Stimulated activated naive CD8-positive, alpha-beta T cell treated with anti-CD3 and anti-CD28 coated beads, Interleukin-15, Interleukin-2, amounts not matched to agents 100 ng/mL and 50 ng/mL, for 24 hours (primary cell): ENCODE measurements around the gene CIDEA.
A peak's percentile ranks its signal among the peaks of the same experiment; 100 is the strongest.

ENCODE experiments used
- H3K27ac Mint-ChIP-seq: one replicate; pipeline ENCODE4 v1.8.0; 2021; ENCODE audit warnings: mild to moderate bottlenecking, mixed read lengths
- H3K27me3 Mint-ChIP-seq: one replicate; pipeline ENCODE4 v1.8.0; 2021; ENCODE audit warnings: mixed read lengths
- H3K36me3 Mint-ChIP-seq: one replicate; pipeline ENCODE4 v1.8.0; 2021; ENCODE audit warnings: low read depth, mixed read lengths
- H3K4me1 Mint-ChIP-seq: one replicate; pipeline ENCODE4 v1.8.0; 2021; ENCODE audit warnings: low read depth, mixed read lengths
- H3K4me3 Mint-ChIP-seq: one replicate; pipeline ENCODE4 v1.8.0; 2021; ENCODE audit warnings: mild to moderate bottlenecking, mixed read lengths
- H3K9me3 Mint-ChIP-seq: one replicate; pipeline ENCODE4 v1.8.0; 2021; ENCODE audit warnings: mixed read lengths

The CIDEA gene

DNA sequence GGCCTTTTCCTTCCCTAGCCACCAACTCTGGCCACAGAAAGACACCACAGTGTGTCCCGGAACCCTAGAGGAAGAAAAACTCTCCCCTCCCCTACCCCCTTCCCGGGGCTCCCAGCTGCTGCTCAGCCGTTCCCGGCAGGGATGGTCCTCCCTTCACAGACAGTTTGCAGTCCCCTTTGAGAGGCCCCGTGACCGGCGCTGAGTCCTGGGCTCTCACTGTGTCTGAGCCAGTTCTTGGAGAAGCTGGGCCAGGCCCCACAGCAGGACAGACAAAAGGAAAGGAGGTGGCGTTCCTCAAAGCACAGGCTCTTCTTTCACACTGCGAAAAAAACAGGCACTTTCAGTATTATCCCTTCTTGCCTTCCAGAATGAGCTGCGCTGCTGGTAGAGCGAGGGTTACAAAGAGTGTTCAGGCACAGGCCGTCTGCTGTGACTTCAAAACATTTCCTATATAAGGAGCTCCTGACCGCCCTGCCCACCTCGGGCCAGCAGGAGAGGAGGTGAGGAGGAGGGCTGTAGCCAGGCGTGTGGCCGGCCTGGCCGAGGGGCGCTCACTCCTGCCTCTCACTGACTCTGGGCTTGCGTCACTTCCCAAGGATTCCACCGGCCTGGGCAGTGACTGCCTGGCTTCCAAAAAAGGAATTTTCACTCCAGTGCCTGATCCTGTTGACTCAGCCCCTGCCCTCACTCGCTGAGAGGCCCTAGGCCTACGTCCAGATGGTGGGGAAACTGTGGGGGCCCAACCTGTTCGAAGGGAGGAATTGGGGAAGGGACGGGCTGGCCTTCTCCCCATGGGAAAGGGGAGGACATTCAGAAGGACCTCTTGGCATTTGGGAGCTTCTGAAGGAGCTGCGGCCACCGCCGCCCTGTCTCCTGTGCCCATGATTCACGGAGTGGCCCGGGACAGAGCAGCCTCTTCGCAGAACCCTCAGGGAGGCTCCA lies 24.9 kb downstream of the CIDEA start:
- Mint-ChIP-seq H3K9me3 (no peaks in the 10 kb centered on the region), H3K4me3 (no peak overlapping the region), H3K36me3 (no peaks in the 10 kb centered on the region), H3K27ac (no peak overlapping the region), H3K27me3 (peaks cover 10% of the 10 kb centered on the region), H3K4me1 (no peaks in the 10 kb centered on the region)

DNA sequence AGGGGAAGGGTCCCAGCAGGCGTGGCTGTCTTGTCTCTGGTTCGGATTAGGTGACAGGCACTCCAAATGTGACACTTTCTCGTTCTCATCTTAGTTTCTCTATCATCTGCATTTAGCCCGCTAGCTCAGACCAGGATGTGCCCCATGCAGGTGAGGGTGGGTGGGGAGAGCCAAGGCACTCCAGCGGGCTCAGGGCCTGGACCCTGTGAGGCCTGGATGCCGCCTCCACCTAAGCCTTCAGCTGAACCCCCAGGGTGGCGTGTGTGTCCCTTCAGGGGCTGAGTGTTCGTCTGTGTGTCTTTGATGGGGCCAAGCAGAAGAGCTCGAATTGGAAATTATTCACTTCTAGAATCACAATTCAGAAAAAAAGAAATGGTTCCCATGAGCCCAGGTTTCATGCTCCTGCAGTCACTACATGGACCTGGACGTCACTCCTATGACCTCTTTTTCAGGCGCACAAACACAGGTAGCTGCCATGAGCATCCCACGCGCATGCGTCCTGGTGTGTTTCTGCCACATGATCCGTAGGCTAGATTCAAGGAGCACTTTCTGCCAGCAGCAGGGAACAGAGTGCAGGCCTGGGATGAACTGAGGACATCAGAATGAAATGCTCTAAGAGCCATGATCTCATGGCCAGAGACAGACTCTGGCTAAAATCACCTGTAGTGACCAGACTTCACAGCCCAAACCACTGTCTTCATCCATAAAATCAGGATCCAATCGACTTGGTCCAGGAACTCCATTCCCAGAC lies 25.8 kb downstream of the CIDEA start:
- Mint-ChIP-seq H3K27me3 (peaks cover 20% of the 10 kb centered on the region), H3K27ac (no peak overlapping the region), H3K36me3 (no peaks in the 10 kb centered on the region), H3K4me3 (no peak overlapping the region), H3K4me1 (no peaks in the 10 kb centered on the region), H3K9me3 (no peaks in the 10 kb centered on the region)

GRCh38 chr18:12281861-12282260 lies 27.7 kb downstream of the CIDEA start:
- no peaks in the 10 kb centered on the region for H3K36me3 Mint-ChIP-seq
- H3K27me3 Mint-ChIP-seq, result peaks cover 29% of the 10 kb centered on the region
- H3K9me3 Mint-ChIP-seq, result no peaks in the 10 kb centered on the region
- no peaks in the 10 kb centered on the region for H3K4me1 Mint-ChIP-seq
- no peak overlapping the region for H3K27ac Mint-ChIP-seq
- H3K4me3 Mint-ChIP-seq, result no peak overlapping the region

GRCh38 chr18:12282442-12283039 lies 28.4 kb downstream of the CIDEA start:
- Mint-ChIP-seq H3K27ac (no peak overlapping the region), H3K4me1 (no peaks in the 10 kb centered on the region), H3K9me3 (no peaks in the 10 kb centered on the region), H3K27me3 (peaks cover 33% of the 10 kb centered on the region), H3K4me3 (no peak overlapping the region), H3K36me3 (no peaks in the 10 kb centered on the region)

DNA sequence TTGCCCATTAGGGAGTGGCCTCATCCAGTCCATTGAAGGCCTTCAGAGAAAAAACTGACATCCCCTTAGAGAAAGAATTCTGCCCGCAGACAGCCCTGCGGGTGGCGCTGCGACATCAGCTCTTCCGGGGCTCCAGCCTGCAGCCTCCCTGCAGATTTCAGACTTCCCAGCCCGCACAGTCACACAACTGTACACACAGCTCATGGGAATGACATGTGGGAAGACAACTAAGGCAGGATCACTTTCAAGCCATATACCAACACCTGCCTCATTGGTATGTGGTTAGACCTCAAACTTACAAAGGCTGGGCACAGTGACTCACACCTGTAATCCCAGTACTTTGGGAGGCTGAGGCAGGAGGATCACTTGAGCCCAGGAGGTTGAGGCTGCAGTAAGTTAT lies 29.1 kb downstream of the CIDEA start:
- Mint-ChIP-seq H3K4me1 (peaks cover 5% of the 10 kb centered on the region), H3K36me3 (no peaks in the 10 kb centered on the region), H3K9me3 (no peaks in the 10 kb centered on the region), H3K4me3 (no peak overlapping the region), H3K27me3 (peaks cover 40% of the 10 kb centered on the region), H3K27ac (no peak overlapping the region)

DNA sequence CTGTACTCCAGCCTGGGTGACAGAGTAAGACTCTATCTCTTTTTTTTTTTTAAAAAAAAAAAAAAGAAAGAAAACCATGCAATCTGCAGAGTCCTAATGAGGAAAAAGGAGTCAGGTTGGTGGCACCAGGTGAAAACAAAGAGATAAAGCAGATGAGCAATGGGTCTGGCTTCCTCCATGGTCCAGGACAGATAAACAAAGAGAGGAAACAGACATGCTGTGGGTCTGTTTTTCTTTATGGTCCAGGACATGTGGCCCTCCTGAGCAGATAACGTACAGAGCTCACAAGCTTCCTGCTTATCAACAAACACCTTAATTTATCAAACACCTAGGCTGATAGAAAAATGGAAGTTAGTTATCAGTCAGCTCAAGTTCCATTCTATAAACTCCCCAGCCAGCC lies 29.5 kb downstream of the CIDEA start:
- Mint-ChIP-seq H3K4me1 (peaks cover 5% of the 10 kb centered on the region), H3K9me3 (no peaks in the 10 kb centered on the region), H3K27ac (no peak overlapping the region), H3K4me3 (no peak overlapping the region), H3K27me3 (peaks cover 44% of the 10 kb centered on the region), H3K36me3 (no peaks in the 10 kb centered on the region)

DNA sequence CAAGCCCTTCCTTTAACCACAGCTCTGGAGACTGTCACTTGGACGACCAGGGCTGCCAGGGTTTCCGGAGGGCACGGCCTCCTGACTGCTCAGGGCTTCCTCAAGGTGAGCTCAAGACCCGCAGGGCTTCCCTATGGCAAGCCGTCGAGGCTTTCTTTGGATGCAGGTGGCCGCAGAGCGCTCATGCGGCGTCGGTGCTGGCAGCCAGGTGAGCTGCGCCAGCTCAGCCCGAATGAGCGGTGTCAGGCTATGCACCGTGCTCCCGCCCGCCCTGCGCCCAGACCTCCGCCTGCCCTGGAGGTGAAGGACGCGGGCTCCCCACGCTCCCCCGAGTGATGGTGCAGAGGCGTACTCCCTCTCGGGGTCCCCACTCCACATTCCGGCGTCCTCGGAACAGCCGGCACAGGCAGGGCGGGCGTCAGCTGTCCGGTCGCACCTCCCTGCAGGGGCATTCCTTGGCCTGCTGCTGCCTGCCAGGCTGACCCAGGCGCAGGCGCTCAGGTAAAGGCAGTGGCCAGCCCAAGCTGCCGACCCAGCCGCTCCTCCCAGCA lies 33.0 kb downstream of the CIDEA start:
- H3K9me3 Mint-ChIP-seq, result no peaks in the 10 kb centered on the region
- peaks cover 64% of the 10 kb centered on the region for H3K27me3 Mint-ChIP-seq
- no peak overlapping the region for H3K4me3 Mint-ChIP-seq
- peaks cover 5% of the 10 kb centered on the region for H3K4me1 Mint-ChIP-seq
- no peaks in the 10 kb centered on the region for H3K36me3 Mint-ChIP-seq
- no peak overlapping the region for H3K27ac Mint-ChIP-seq

GRCh38 chr18:12287684-12288402 lies 33.7 kb downstream of the CIDEA start:
- Mint-ChIP-seq H3K27ac (no peak overlapping the region), H3K9me3 (no peaks in the 10 kb centered on the region), H3K27me3 (peaks cover 61% of the 10 kb centered on the region), H3K4me3 (peak overlapping the region; percentile 30), H3K36me3 (no peaks in the 10 kb centered on the region), H3K4me1 (peaks cover 5% of the 10 kb centered on the region)

DNA sequence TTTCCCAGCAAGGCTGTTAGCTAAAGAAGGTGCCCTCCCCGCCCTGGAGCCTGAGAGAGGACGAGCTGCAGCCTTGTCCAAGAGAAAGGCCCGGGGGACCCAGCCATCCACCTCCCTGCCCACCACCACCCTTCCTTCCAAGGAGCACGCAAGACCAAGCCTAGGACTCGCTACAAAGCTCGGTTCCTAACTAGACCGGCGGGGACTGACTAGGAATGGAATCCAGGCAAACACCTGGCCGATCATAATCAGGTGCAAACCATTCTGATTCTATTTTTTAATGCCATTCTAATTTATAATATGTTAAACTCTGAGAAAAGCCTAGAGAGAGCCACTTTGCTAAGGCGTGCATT lies 34.2 kb downstream of the CIDEA start:
- H3K36me3 Mint-ChIP-seq, result no peaks in the 10 kb centered on the region
- H3K27ac Mint-ChIP-seq, result no peak overlapping the region
- H3K27me3 Mint-ChIP-seq, result peaks cover 56% of the 10 kb centered on the region
- no peak overlapping the region for H3K4me3 Mint-ChIP-seq
- peaks cover 5% of the 10 kb centered on the region for H3K4me1 Mint-ChIP-seq
- H3K9me3 Mint-ChIP-seq, result no peaks in the 10 kb centered on the region

- Mint-ChIP-seq H3K36me3 (no peaks in the 10 kb centered on the region), H3K9me3 (no peaks in the 10 kb centered on the region), H3K27me3 (peaks cover 48% of the 10 kb centered on the region), H3K27ac (no peak overlapping the region), H3K4me1 (peaks cover 5% of the 10 kb centered on the region), H3K4me3 (no peak overlapping the region)
These were observed 35.9 kb downstream of the CIDEA start for GRCh38 chr18:12290086-12290485.

DNA sequence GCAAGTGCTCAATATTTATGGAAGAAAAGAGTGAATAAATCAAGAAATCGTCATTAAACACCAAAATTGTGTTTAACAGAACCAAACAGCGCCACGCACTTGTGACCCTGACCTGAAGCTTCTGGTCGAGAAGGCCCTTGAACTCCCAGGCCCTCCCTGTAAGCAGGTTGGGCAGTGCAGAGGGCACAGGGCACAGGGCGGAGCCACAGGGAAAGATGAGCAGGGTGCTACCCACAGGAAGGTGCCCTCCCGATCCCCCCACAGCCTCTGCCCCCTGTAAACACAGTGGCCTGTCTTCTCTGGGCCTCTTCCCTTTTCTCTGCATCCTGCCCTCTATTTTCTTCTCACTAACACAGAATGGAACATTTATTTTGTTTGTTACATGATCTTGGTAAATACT lies 37.0 kb downstream of the CIDEA start:
- Mint-ChIP-seq H3K4me3 (no peak overlapping the region), H3K27ac (no peak overlapping the region), H3K36me3 (no peaks in the 10 kb centered on the region), H3K9me3 (no peaks in the 10 kb centered on the region), H3K27me3 (peaks cover 45% of the 10 kb centered on the region), H3K4me1 (peaks cover 5% of the 10 kb centered on the region)

DNA sequence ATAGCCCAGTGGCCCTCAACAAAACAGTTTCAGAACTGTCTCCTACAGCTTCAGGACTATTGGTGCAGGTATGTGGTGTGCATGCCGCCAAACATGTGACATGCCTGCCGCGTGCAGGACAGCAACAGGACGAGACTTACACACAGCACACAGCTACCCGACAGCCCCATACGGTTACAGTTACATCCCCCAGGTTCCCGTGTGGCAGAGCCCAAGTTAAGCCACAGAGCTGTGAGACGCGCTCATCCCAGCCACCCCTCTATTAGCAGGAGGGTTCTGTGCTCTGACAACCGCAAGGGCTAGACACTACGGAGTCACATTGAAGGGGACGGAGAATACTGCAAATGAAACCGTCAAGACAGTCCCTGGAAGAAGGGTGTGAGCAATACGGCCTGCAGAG lies 37.5 kb downstream of the CIDEA start:
- H3K27me3 Mint-ChIP-seq, result peaks cover 44% of the 10 kb centered on the region
- H3K36me3 Mint-ChIP-seq, result no peaks in the 10 kb centered on the region
- no peak overlapping the region for H3K4me3 Mint-ChIP-seq
- H3K9me3 Mint-ChIP-seq, result no peaks in the 10 kb centered on the region
- peaks cover 5% of the 10 kb centered on the region for H3K4me1 Mint-ChIP-seq
- H3K27ac Mint-ChIP-seq, result no peak overlapping the region

GRCh38 chr18:12293831-12294230 lies 39.7 kb downstream of the CIDEA start:
- no peak overlapping the region for H3K4me3 Mint-ChIP-seq
- peaks cover 26% of the 10 kb centered on the region for H3K27me3 Mint-ChIP-seq
- H3K9me3 Mint-ChIP-seq, result no peaks in the 10 kb centered on the region
- no peaks in the 10 kb centered on the region for H3K4me1 Mint-ChIP-seq
- H3K27ac Mint-ChIP-seq, result no peak overlapping the region
- H3K36me3 Mint-ChIP-seq, result no peaks in the 10 kb centered on the region

- Mint-ChIP-seq H3K36me3 (no peaks in the 10 kb centered on the region), H3K27me3 (peaks cover 18% of the 10 kb centered on the region), H3K27ac (no peak overlapping the region), H3K9me3 (no peaks in the 10 kb centered on the region), H3K4me3 (no peak overlapping the region), H3K4me1 (no peaks in the 10 kb centered on the region)
These were observed 41.4 kb downstream of the CIDEA start for GRCh38 chr18:12295389-12296086.
